ENCODE results near the gene BCAT1. TPM values are rescaled to one million over a fixed set of nuclear protein-coding genes. Genes with fewer than 3 reads are reported as not detected.

Gene BCAT1
- total and polyA plus RNA-seq, 2 donors from 2014 or later = 1.3 to 15.5 TPM

DNA sequence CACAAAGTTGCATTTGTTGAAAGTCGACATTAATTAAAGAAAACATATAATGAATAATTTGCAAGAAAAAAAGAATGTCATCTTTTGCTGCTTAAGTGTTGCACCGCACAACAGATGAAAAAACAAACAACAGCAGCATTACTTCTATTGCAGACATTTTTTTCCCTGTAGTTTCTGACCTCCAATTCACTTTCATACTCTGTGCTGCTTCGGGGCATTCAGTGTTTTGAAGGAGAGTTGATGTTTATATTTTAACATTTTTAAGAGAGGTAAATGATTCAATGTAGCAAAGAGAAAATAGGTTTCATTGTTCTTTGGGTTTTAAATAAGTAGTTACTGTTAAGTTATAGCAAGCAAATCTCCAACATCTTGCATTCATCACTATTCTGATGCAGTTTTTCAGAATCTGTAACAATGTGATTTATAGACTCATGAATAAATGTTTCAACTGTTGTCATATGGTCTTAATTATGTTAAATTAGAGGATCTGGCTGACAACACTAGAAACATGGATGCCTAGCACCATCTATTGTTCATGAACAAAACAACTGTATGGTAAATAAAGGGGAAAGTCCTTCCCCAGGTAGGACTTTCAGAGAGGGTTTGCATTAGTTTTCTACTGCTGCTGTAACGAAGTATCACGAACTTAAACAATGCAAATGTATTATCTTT, 168.1 kb downstream of the BCAT1 start:
- H3K27ac ChIP-seq (ENCODE audit: low read depth in 2 of 2, low read length in 2 of 2) = no peak overlapping the region
- FAIRE-seq (no peak), DNase-seq (peak in 2 of 5 donors; percentile 16 to 48)
- intact Hi-C loops (cut with DNase I) = no loop called here
- TF ChIP-seq, protein P1, sequence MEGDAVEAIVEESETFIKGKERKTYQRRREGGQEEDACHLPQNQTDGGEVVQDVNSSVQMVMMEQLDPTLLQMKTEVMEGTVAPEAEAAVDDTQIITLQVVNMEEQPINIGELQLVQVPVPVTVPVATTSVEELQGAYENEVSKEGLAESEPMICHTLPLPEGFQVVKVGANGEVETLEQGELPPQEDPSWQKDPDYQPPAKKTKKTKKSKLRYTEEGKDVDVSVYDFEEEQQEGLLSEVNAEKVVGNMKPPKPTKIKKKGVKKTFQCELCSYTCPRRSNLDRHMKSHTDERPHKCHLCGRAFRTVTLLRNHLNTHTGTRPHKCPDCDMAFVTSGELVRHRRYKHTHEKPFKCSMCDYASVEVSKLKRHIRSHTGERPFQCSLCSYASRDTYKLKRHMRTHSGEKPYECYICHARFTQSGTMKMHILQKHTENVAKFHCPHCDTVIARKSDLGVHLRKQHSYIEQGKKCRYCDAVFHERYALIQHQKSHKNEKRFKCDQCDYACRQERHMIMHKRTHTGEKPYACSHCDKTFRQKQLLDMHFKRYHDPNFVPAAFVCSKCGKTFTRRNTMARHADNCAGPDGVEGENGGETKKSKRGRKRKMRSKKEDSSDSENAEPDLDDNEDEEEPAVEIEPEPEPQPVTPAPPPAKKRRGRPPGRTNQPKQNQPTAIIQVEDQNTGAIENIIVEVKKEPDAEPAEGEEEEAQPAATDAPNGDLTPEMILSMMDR (IDR thresholded peaks at IDR 0.05; ENCODE audit: borderline replicate concordance, extremely low read depth, insufficient read depth) = no peak
- H3K9ac ChIP-seq (ENCODE audit: low read length in 3 of 3) = no peak overlapping the region
- no peaks in the 10 kb centered on the region for H3K36me3 ChIP-seq (ENCODE audit: control insufficient read depth in 2 of 3, insufficient read depth in 3 of 3, low read length in 3 of 3)
- no peaks in the 10 kb centered on the region for H3K9me3 ChIP-seq (ENCODE audit: control insufficient read depth in 2 of 3, insufficient read depth in 1 of 3, low read length in 3 of 3)
- H3K27me3 ChIP-seq (ENCODE audit: control insufficient read depth, insufficient read depth, low read length) = no peaks in the 10 kb centered on the region
- H3K4me1 ChIP-seq (ENCODE audit: control insufficient read depth in 2 of 3, insufficient read depth in 2 of 3, low read depth in 1 of 3, low read length in 3 of 3) = no peaks in the 10 kb centered on the region
- no peak overlapping the region for H3K4me3 ChIP-seq (ENCODE audit: low read length in 3 of 3)

DNA sequence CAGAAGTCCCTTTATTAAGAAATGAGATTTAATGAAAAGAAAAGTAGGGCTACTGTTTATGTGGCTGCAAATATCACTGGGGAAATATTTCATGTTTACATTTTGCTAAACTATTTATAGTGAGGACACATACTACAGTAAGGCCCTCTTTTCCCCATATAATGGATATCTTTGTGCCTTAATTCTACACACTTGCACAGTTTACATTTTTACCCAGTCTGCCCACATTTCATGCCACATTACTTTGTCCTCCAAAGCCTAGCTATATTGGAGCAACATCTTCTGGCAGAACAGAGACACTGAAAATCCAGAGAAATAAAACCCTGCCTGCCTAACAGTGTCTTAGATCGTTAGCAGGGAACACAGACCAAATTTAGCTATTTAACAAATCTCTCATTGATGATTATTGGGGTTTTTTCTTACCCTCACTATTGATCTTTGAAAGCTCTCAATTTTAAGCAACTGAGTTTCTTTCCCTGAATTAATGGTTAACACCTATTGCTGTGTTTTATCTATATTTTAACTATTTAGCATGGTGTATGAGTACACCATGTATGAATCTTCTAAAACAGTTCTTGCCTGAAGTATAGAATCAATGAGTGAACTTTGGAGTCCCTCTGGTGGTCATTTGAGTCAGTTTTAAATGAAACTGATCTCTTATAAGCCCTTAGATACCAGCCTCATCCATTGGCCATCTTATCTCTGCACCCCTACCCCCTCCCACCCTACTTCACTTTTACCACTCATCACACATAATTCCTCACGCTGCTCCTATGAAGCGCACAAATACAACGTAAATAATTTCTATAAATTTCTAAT, 170.2 kb downstream of the BCAT1 start:
- peak in 2 of 5 donors; percentile 55 to 71 for DNase-seq
- no peak for FAIRE-seq
- H3K36me3 ChIP-seq (ENCODE audit: control insufficient read depth in 2 of 3, insufficient read depth in 3 of 3, low read length in 3 of 3) = no peaks in the 10 kb centered on the region
- H3K9ac ChIP-seq (ENCODE audit: low read length in 3 of 3) = no peak overlapping the region
- H3K4me1 ChIP-seq (ENCODE audit: control insufficient read depth in 2 of 3, insufficient read depth in 2 of 3, low read depth in 1 of 3, low read length in 3 of 3) = no peaks in the 10 kb centered on the region
- intact Hi-C loops (cut with DNase I) = no loop called here
- TF ChIP-seq, protein P1 (IDR thresholded peaks at IDR 0.05; ENCODE audit: borderline replicate concordance, extremely low read depth, insufficient read depth) = no peak
- H3K9me3 ChIP-seq (ENCODE audit: control insufficient read depth in 2 of 3, insufficient read depth in 1 of 3, low read length in 3 of 3) = no peaks in the 10 kb centered on the region
- no peaks in the 10 kb centered on the region for H3K27me3 ChIP-seq (ENCODE audit: control insufficient read depth, insufficient read depth, low read length)
- H3K4me3 ChIP-seq (ENCODE audit: low read length in 3 of 3) = no peak overlapping the region
- H3K27ac ChIP-seq (ENCODE audit: low read depth in 2 of 2, low read length in 2 of 2) = no peak overlapping the region

DNA sequence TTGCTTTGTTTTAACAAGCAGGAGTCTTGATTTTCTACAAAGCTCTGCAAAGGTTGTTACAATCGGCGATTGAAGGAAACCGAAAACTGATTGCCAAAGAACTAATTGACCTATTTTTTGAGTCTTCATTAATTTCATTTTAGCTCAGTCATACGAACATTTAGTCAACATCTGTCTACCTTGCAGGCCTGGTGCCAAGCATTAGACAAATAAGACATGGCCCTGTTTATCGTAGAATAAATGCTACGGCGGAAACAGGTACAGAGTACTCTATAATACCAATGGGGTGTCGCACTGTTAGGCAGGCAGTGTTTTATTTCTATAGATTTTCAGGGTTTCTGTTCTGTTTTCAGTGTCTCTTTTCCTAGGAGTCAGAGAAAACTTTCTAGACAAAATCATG, 171.5 kb downstream of the BCAT1 start:
- no peak overlapping the region for H3K9ac ChIP-seq (ENCODE audit: low read length in 3 of 3)
- FAIRE-seq = no peak
- H3K9me3 ChIP-seq (ENCODE audit: control insufficient read depth in 2 of 3, insufficient read depth in 1 of 3, low read length in 3 of 3) = no peaks in the 10 kb centered on the region
- no peaks in the 10 kb centered on the region for H3K4me1 ChIP-seq (ENCODE audit: control insufficient read depth in 2 of 3, insufficient read depth in 2 of 3, low read depth in 1 of 3, low read length in 3 of 3)
- no peak for DNase-seq
- TF ChIP-seq, protein P1 (IDR thresholded peaks at IDR 0.05; ENCODE audit: borderline replicate concordance, extremely low read depth, insufficient read depth) = no peak
- intact Hi-C loops (cut with DNase I) = no loop called here
- H3K36me3 ChIP-seq (ENCODE audit: control insufficient read depth in 2 of 3, insufficient read depth in 3 of 3, low read length in 3 of 3) = no peaks in the 10 kb centered on the region
- H3K27me3 ChIP-seq (ENCODE audit: control insufficient read depth, insufficient read depth, low read length) = no peaks in the 10 kb centered on the region
- no peak overlapping the region for H3K27ac ChIP-seq (ENCODE audit: low read depth in 2 of 2, low read length in 2 of 2)
- H3K4me3 ChIP-seq (ENCODE audit: low read length in 3 of 3) = no peak overlapping the region

All from kidney (tissue), 14 donors.